Natural killer cell treated with Interleukin-12 subunit alpha and Interleukin-12 subunit beta and Interleukin-15 and Interleukin-18, amount 100 ng/mL, for 72 hours (primary cell): ENCODE data around the gene CHST1. TPM values are rescaled to one million over a fixed set of nuclear protein-coding genes. Genes with fewer than 3 reads are reported as not detected.

Source experiments
- ATAC-seq, 2 donors: fragments of 150-1000 bp; cut with Tn5 transposase in 1 of 2; sonication (Bioruptor Pico), chemical (Tn5 transposase) in 1 of 2; 2 replicates each; pipeline ENCODE4 v1.10.0; 2021
- DNase-seq: peaks from one replicate; pipeline ENCODE4 v3.0.0; 2022; ENCODE audit warnings: low spot score
- H3K27ac Mint-ChIP-seq, 2 donors: 1 replicate in 1 of 2; 2 replicates in 1 of 2; pipeline ENCODE4 v1.8.0; 2022; ENCODE audit warnings: mixed read lengths in 2 of 2, mild to moderate bottlenecking in 1 of 2, moderate library complexity in 1 of 2
- H3K27me3 Mint-ChIP-seq, 2 donors: 1 replicate in 1 of 2; 2 replicates in 1 of 2; pipeline ENCODE4 v1.8.0; 2022; ENCODE audit warnings: mixed read lengths in 2 of 2
- H3K36me3 Mint-ChIP-seq: one replicate; pipeline ENCODE4 v1.8.0; 2022; ENCODE audit warnings: mixed read lengths
- H3K4me1 Mint-ChIP-seq, 2 donors: 1 replicate in 1 of 2; 2 replicates in 1 of 2; pipeline ENCODE4 v1.8.0; 2022; ENCODE audit warnings: low read depth in 2 of 2, mixed read lengths in 2 of 2, mild to moderate bottlenecking in 1 of 2
- H3K4me3 Mint-ChIP-seq: one replicate; pipeline ENCODE4 v1.8.0; 2022; ENCODE audit warnings: mixed read lengths
- H3K9me3 Mint-ChIP-seq: 2 replicates; pipeline ENCODE4 v1.8.0; 2022; ENCODE audit warnings: mixed read lengths
- total RNA-seq, 2 donors: library from RNA; stranded (reverse); gene quantifications; one replicate each; pipeline ENCODE4 v1.2.3, GENCODE V29; 2022

Gene CHST1
- total RNA-seq, 2 donors from 2014 or later: not detected

DNA sequence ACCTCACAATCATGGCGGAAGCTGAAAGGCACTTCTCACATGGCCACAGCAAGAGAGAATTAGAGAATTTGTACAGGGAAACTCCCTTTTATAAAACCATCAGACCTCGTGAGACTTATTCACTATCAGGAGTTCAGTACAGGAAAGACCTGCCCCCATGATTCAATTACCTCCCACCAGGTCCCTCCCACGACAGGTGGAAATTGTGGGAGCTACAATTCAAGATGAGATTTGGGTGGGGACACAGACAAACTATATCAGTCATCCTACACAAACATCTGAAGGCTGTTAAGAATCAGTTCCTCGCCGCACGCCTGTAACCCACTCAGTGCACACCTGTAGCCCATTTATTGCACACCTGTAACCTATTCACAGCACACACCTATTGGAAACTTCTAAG, 39.8 kb downstream of the CHST1 start:
- Mint-ChIP-seq H3K4me1 (no peaks in the 10 kb centered on the region), H3K4me3 (no peak overlapping the region), H3K27me3 (peaks cover 34 to 49% of the 10 kb centered on the region in 2 donors), H3K27ac (no peak overlapping the region), H3K36me3 (no peaks in the 10 kb centered on the region), H3K9me3 (peaks cover 3% of the 10 kb centered on the region)
- no peak for ATAC-seq
- DNase-seq: no peak

DNA sequence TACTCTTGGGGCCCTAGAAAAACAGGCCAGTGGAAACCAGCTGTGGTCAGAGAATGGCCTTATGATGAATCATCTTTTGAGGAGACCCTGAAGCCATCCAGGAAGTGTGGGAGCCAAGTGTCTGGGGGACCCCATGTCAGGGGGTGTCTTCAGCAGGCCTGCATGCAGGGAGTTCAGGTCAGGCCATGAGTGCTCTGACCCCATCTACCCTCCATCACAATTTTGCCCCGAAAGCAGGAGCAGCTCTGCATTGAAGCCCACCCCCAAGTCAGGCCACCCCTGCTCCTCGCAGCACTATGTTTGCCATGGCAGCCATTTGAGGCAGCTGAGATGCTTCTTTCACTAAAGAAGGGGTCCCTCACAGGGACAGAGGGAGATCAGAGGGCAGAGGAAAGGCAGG, 41.3 kb downstream of the CHST1 start:
- DNase-seq: no peak
- H3K4me3 Mint-ChIP-seq: no peak overlapping the region
- no peaks in the 10 kb centered on the region for H3K4me1 Mint-ChIP-seq
- H3K36me3 Mint-ChIP-seq: no peaks in the 10 kb centered on the region
- no peaks in the 10 kb centered on the region for H3K9me3 Mint-ChIP-seq
- no peak for ATAC-seq
- peaks cover 31 to 35% of the 10 kb centered on the region in 2 donors for H3K27me3 Mint-ChIP-seq
- H3K27ac Mint-ChIP-seq: no peak overlapping the region

DNA sequence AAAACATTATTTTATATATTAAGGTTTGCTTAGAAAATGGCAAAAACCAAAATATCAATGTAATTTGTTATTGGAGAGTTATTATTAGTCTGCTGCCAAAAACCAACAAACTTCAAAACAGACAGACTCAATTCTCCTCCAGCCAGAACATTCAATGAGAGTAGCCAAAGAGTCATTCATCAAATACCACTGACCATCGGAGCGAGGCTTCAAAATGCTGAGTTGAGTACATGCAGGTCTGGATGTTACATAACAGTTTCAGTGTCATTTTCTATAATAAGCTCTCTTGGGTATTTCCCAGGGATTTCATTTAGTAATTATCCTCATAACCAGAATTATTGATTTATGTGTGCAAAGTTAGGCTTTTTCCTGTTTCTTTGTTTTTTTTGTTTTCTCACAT, 42.6 kb downstream of the CHST1 start:
- Mint-ChIP-seq H3K27me3 (peaks cover 26 to 28% of the 10 kb centered on the region in 2 donors), H3K9me3 (no peaks in the 10 kb centered on the region), H3K4me1 (no peaks in the 10 kb centered on the region), H3K27ac (no peak overlapping the region), H3K4me3 (no peak overlapping the region), H3K36me3 (no peaks in the 10 kb centered on the region)
- ATAC-seq: no peak
- DNase-seq: no peak

DNA sequence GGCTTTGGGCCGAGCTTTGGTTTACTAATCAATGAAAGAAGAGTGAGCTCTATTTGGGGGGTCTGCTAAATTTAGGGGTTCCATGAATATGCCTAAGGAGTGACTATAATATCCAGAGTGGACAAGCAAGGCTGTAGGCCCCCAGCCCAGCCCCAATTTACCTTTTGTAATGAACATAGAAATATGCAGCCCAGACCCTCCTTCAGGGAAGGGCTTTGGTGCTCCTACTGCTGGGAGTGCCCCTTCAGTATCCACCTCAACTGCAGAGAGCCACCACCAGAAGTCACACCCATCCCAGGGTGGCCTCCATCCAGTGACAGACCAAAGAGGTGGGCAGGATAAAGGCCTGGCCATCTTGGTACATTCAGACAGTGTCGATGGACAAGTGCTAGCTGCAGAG, 43.1 kb downstream of the CHST1 start:
- H3K9me3 Mint-ChIP-seq: no peaks in the 10 kb centered on the region
- no peak overlapping the region for H3K27ac Mint-ChIP-seq
- no peak for DNase-seq
- ATAC-seq: no peak
- peaks cover 32 to 34% of the 10 kb centered on the region in 2 donors for H3K27me3 Mint-ChIP-seq
- H3K4me1 Mint-ChIP-seq: no peaks in the 10 kb centered on the region
- no peaks in the 10 kb centered on the region for H3K36me3 Mint-ChIP-seq
- no peak overlapping the region for H3K4me3 Mint-ChIP-seq

DNA sequence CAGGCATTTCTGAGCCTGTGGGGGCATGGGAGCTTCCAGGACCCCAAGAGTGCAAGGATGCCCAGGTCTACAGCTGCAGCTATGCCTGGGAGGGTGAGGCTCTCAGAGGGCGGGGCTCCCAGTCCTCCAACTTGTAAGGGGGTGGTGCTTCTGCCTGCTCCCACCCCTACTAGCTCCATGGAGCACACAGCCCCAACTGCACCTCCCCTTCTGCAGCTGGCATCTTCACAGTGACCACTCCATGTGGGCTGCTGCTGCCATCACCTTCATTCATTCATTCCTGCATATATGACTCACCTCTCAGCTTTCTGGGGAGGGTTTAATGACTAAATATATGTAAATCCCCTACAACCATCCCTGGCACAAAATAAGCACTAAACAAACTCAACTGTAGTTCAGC, 43.8 kb downstream of the CHST1 start:
- no peak for DNase-seq
- Mint-ChIP-seq H3K27me3 (peaks cover 29 to 34% of the 10 kb centered on the region in 2 donors), H3K27ac (no peak overlapping the region), H3K9me3 (no peaks in the 10 kb centered on the region), H3K4me3 (no peak overlapping the region), H3K4me1 (no peaks in the 10 kb centered on the region), H3K36me3 (no peaks in the 10 kb centered on the region)
- no peak for ATAC-seq

DNA sequence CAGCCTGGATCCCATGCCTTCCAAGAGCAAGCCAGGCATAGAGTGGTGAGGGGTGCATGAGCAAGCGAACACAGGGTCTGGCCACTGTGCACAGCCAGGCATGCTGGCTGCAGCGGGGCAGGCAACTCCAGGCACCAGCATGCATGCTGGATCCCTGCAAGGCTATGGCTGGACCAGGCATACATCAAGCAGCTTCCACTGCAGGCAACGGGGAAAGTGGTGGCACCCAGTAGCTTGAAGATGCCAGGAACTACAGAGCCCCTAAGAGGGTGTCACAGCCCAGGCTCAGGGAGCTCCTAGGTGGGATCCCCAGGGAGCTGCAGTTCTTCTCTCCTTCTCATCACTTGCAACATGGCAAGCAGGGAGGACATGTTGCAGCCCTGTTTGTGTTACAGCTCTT, 45.2 kb downstream of the CHST1 start:
- Mint-ChIP-seq H3K4me1 (no peaks in the 10 kb centered on the region), H3K36me3 (no peaks in the 10 kb centered on the region), H3K27me3 (peaks cover 22 to 33% of the 10 kb centered on the region in 2 donors), H3K9me3 (no peaks in the 10 kb centered on the region), H3K4me3 (no peak overlapping the region), H3K27ac (no peak overlapping the region)
- peak in 1 of 2 donors; percentile 40 for ATAC-seq
- DNase-seq: no peak

DNA sequence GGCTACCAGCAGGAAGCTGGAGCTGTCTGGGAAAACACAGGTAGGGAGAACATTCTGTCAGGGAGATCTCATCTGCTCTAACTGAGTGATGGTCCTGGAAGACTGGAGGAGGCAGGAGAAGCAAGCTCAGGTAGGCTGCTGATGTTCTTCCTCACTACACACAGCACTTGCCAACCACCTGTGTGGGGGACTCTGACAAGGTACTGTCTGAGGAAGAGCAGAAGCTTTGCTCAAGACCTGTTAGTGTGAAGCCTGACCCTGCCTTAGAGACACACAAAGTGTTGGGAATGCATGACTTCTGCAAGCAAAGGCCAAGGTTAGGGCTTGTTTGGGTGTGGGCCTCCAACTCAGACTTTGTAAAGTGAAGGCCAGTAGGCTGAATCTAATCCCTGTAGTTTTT, 46.5 kb downstream of the CHST1 start:
- DNase-seq: no peak
- no peaks in the 10 kb centered on the region for H3K9me3 Mint-ChIP-seq
- no peak for ATAC-seq
- peaks cover 14 to 33% of the 10 kb centered on the region in 2 donors for H3K27me3 Mint-ChIP-seq
- no peaks in the 10 kb centered on the region for H3K36me3 Mint-ChIP-seq
- H3K4me3 Mint-ChIP-seq: no peak overlapping the region
- no peak overlapping the region for H3K27ac Mint-ChIP-seq
- H3K4me1 Mint-ChIP-seq: no peaks in the 10 kb centered on the region

DNA sequence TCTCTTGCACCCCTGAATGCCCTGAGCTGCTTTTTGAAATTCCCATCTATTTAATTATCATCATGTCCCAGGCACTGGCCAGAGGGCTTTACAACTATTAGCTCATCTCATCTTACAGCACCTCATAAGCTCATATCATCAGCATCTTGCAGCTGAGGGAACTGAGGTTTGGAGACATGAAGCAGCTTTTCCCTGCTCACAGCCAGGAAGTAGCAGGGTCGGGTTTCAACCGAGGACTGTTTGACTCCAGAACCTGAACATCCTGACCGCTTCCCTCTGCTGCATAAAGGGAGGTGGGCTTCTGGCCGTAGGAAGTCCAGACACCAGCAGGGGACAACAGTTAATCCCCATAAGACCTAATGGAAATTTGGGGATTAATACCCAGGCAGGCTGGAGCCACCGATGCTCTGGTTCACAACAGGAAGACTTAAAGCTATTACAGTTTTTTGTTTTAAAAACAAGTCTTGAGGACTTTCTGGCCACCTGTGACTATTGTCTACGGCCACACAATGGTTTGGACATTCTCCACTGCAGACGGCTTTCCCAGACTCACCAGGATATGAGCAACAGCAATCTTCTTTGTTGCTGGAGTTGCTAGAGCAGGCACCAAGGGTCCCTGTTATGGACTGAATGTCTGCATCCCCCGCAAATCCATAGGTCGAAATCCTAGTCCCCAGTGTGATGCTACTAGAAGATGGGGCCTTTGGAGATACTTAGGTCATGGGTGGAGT, 47.4 kb downstream of the CHST1 start:
- no peaks in the 10 kb centered on the region for H3K4me1 Mint-ChIP-seq

DNA sequence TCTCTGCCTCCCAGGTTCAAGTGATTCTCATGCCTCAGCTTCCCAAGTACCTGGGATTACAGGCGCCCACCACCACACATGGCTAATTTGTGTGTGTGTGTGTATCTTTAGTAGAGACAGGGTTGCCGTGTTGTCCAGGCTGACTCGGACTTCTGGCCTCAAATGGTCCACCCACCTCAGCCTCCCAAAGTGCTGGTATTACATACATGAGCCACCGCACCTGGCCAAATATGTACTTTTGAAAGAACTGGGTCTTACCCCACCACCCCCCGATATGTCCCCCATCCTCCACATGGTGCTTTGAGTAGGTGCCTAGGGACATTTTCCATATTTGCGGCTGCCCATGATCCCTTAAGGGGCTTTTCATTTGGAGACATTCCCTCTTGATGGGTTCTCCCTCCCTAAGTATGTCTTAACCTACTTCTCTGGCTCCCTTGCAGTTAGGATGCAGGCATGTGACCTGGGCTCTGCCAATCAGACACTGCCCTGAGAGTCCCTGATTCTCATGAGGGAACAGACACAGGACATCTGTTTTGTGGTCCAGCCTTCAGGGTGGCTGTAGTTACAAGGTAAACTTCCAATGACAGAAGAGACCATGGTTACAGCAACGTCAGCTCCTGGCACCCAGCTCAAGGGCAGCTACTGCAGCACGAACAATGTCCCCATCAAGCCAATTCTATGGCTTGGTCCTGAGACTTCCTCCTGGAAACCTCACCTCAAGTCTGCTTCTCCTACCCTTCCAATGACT, 48.4 kb downstream of the CHST1 start:
- Mint-ChIP-seq H3K27me3 (peaks cover 21 to 31% of the 10 kb centered on the region in 2 donors), H3K27ac (no peak overlapping the region), H3K4me1 (no peaks in the 10 kb centered on the region), H3K36me3 (no peaks in the 10 kb centered on the region), H3K9me3 (no peaks in the 10 kb centered on the region), H3K4me3 (no peak overlapping the region)
- ATAC-seq (no peak), DNase-seq (no peak)

More for the DNA sequence above, 47.4 kb downstream of the CHST1 start:
- no peak overlapping the region for H3K4me3 Mint-ChIP-seq
- H3K27me3 Mint-ChIP-seq: peaks cover 20 to 31% of the 10 kb centered on the region in 2 donors
- no peak overlapping the region for H3K27ac Mint-ChIP-seq
- no peaks in the 10 kb centered on the region for H3K9me3 Mint-ChIP-seq
- H3K36me3 Mint-ChIP-seq: no peaks in the 10 kb centered on the region
- DNase-seq (no peak), ATAC-seq (no peak)

DNA sequence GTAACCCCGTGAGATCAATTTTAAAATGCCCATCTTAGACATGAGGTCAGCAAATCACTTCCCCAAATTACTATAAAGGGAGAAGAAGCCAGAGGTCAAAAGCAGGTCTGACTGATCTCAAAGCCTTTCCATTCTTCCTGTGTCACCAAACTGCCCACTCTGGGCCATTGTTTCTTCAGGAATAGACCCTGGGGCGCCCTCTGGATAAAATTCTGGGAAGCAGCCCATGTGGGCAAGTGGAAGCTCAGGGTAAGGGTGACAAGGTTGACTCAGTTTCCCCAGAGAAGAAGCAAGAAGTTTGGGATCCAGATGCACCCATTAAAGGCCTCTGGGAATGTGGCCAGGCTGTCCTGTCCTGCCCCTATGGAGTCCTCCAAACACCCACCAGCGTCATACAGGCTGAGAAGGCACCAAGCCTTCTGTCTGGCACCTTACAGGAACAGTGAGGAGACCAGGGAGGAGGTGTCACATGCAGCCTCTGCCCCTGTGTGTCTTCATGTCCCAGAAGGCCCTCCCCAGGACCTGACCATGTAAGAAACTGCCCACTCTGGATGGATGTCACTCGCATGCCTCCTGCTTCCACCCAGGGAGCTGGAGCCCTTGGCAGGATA, 50.1 kb downstream of the CHST1 start:
- no peaks in the 10 kb centered on the region for H3K4me1 Mint-ChIP-seq
- ATAC-seq (no peak), DNase-seq (no peak)
- H3K27me3 Mint-ChIP-seq: peaks cover 30 to 35% of the 10 kb centered on the region in 2 donors
- H3K27ac Mint-ChIP-seq: no peak overlapping the region
- no peaks in the 10 kb centered on the region for H3K36me3 Mint-ChIP-seq
- no peaks in the 10 kb centered on the region for H3K9me3 Mint-ChIP-seq
- H3K4me3 Mint-ChIP-seq: no peak overlapping the region

DNA sequence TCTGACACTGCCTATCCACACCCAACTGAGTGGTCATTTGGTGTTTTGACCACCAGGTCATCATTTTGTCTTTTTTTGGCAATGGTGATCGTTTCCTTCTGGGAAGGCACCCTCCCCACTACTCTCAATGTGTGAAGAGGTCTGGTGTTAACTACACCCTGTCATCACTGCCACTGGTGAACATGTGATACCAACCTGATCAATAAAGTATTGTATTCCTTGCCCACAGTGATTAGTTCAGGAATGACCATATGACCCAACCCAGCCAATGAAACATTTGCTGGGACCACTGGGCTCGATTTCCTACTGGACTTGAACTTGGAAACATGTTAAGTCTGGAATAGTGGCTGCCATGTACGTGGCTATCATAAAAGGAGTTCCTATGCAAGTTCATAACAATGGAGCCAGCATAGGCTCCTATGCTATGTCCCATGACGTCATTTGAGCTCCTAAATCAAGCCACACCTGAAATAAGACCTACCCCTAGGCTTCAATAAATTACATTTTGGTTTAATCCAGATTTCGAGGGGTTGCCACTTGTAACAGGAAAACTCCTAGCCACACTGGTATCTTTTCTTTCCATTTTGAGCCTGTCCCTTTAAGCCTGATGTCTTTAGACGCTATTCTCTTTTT, 51.1 kb downstream of the CHST1 start:
- DNase-seq (no peak), ATAC-seq (no peak)
- Mint-ChIP-seq H3K4me1 (no peaks in the 10 kb centered on the region), H3K27me3 (peaks cover 31 to 34% of the 10 kb centered on the region in 2 donors), H3K9me3 (no peaks in the 10 kb centered on the region), H3K4me3 (no peak overlapping the region), H3K36me3 (no peaks in the 10 kb centered on the region), H3K27ac (no peak overlapping the region)

DNA sequence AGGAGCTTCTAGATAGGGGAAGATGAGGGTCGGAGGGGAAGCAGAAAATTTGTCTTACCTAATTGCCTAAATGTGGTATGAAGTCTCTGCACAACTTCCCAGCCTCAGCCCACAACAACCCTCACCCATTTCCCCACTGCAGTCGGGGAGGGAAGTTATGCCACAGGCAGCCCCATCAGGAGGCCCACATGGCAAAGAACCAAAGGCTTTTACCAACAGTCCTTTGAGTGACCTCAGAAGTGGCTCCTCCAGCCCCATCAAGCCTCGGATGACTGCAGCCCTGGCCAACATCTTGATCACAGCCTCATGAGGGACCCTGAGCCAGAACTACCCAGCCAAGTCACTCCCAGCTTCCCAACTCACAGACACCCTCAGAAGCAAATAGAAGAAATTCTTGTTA, 54.8 kb downstream of the CHST1 start:
- DNase-seq: no peak

DNA sequence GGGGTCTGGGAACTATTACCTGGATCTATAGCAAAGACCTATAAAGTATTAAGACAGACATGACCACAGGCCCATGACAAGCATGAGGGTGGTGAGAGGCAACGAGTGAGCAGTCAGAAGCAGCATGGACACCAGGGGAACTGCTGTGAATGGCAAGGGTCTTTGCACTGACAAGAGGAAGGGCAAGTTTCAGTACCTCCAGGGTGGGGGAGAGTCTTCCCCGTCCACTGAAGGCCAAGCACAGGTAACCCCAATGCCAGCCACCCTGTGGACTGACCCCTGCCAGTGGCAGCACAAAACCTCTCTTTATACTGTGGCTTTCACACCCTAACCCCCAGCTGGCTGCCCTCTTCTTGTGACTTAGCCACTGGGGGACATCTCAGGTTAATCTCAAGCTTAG, 55.5 kb downstream of the CHST1 start:
- ATAC-seq (no peak), DNase-seq (no peak)
- Mint-ChIP-seq H3K27me3 (peaks cover 35 to 48% of the 10 kb centered on the region in 2 donors), H3K27ac (no peak overlapping the region), H3K9me3 (no peaks in the 10 kb centered on the region), H3K36me3 (no peaks in the 10 kb centered on the region), H3K4me1 (no peaks in the 10 kb centered on the region), H3K4me3 (no peak overlapping the region)

More for the DNA sequence above, 54.8 kb downstream of the CHST1 start:
- Mint-ChIP-seq H3K9me3 (no peaks in the 10 kb centered on the region), H3K4me1 (no peaks in the 10 kb centered on the region), H3K27me3 (peaks cover 32 to 44% of the 10 kb centered on the region in 2 donors), H3K4me3 (no peak overlapping the region), H3K36me3 (no peaks in the 10 kb centered on the region), H3K27ac (no peak overlapping the region)
- no peak for ATAC-seq

DNA sequence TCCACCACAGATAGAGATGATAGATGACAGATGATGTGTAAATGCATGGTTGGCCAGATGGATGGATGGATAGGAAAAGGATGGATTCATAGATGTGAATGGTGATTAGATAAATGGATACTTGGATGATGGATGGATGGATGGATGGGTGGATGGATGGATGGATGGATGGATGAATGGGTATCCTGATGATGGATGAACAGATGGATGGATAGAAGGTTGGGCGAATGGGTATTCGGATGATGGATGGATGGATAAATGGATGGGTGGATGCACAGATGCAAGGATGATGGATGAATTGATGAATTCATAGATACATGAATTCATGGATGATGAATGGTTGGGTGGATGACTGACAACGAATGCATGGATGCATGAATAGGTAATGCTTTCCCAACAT, 56.1 kb downstream of the CHST1 start:
- peaks cover 32 to 45% of the 10 kb centered on the region in 2 donors for H3K27me3 Mint-ChIP-seq
- DNase-seq (no peak), ATAC-seq (no peak)
- H3K4me3 Mint-ChIP-seq: no peak overlapping the region
- no peaks in the 10 kb centered on the region for H3K9me3 Mint-ChIP-seq
- no peaks in the 10 kb centered on the region for H3K36me3 Mint-ChIP-seq
- H3K4me1 Mint-ChIP-seq: no peaks in the 10 kb centered on the region
- no peak overlapping the region for H3K27ac Mint-ChIP-seq
